ENCODE results near the gene RAC2.

Gene RAC2

DNA sequence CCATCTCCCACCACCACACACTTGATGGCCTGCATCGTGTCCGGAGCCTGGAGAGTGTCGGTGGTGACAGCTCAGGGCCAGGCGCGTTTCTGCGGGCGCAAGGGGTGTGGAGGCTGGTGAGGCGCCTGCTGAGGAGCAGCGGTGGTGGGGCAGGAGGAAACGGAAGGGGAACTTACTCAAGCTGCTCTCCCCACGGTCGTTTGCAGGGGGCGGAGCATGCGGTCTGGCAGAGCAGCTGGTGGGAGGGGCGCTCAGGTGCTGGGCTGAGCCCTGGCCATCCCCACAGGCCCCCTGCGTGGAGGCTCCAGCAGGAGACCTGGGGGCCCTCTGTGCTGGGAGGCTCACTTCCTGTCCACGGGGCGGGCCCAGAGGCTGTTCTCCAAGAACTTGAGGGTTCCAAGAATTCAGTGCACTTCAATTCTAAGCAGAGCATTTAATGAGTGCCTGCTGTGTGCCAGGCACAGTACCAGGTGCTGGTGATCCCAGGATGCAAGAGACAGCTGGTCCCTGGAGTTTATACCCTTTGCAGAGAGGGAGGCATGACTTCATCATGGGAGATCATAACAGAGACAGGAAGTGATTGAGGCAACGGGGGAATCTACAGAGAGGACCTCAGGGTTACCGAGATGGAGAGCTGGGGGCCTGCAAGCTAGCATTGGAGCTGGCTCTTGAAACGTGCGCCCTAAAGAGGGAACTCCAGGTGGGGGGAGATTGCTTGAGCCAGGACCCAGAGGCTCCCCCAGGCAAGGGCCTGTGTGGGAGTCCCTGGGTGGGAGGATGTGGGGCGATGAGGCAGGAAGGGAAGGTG is at the start of gene RAC2:
Gene RAC2, minus strand, starts transcription at position 156 of the 808 bp plus-strand sequence. Its CDS starts 121 bp downstream, at position 35.
- DNase-seq = peak in 8 of 14 donors; percentile 5 to 54 (median 18)

DNA sequence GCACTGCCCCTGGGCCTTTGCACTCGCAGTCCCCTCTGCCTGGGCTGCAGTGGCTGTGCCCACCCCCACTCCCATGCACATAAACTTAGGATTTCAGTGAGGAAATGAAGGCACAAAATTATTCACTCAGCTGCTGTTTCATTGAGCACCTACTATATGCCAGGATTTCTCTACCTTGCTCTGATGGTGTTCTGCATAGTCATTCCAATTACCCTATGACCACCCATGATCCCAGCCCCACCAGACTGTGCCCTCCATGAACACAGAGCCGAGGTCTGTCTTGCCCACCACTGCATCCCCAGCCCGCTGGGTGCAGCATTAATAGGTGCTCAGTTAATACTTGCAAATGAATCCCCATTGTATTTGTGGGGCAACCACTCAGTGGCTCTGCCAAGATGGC is 49.1 kb upstream of the RAC2 start:
- no peak for DNase-seq

DNA sequence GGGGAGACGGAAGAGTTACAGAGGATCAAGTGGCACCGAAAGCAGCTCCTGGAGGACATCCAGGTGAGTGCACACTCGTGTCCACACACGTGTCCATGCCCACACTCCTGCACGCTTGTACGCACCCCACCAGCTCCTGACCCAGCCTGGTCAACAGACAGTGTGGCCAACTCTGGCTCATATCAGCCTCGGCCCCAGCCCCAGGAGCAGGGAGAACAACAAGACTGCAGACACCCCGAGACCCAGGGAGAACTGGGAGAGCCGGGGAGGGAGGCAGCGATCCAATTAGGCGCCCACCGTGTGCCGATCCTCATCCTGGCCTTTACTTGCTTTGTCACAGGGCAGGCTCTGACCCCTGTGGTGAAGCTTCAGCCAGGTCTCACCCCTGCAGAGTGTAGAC is 48.6 kb upstream of the RAC2 start:
- DNase-seq = no peak

DNA sequence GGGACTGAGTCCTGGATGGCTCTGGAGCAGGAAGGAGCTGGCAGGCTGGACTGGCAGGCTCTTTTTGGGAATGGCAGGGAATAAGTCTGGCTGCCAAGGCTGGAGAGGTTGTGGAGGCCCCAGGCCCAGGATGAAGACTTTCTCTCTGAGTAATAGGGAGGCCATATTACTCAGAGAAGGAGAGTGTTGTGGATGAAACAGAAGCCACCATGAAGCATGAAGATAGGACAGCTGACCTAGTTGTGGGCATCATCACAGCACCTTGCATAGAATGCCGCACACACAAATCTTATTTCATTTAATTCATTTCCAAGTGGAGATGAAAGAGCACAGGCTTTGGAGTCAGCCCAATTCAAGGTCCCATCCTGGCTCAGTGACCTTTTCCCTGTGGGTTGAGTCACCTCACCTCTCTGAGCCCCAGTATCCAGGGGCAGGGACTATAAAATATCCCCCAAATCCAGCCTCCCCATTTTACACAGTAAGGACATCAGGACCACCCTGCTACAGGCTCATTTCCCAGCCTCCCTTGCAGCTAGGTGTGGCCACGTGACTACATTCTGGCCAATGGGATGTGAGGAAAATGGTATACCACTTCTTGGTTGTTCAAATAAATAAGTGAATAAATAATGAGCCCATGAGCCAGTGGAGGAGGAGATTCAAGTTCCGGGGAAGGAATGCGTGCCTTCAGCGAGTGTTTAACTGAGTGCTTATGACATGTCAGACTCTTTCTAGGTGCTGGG is 47.7 kb upstream of the RAC2 start:
- no peak for DNase-seq

DNA sequence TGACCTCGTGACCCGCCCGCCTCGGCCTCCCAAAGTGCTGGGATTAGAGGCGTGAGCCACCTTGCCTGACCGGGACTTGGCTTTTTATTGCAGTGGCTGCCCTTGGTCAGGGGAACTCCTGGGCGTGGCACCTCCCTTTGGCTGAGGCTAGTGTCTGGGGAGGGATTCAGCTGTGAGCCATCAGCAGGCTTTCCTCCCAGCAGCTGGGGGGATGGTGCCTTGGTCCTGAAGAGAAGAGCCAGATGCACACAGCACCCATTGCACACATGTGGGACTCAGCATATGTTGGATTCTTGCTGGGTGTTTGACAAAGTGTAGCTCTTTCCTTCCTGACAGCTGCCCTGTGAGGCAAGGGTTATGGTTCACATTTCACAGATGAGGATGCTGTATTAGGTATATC is 46.7 kb upstream of the RAC2 start:
- DNase-seq = no peak

DNA sequence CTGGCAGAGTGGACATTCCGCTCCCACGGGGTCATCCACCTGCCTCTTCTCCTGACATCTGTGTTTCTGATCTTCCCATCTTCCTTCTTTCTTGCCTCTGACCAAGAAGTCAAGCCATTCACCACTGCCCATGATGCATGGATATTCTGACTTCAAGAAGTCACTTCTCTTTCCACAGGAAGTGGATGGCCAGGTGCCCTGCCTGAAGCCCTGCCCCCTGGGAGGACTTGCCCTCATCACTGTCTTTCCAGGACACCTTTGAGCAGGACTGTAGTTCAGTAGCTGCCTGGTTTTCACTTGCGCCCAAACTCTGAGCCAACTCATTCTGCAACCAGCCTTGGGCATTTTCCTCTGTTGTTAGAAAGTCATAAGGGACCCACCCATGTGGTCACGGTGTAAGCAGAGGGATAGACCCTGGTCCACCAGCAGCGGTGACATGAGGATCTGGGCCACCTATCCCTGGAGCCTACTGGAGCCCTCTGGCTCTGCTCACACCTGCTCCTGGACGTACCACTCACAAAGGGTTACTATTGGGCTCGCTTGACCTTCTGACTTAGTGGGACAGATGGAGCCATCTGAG is 45.2 kb upstream of the RAC2 start:
- no peak for DNase-seq

DNA sequence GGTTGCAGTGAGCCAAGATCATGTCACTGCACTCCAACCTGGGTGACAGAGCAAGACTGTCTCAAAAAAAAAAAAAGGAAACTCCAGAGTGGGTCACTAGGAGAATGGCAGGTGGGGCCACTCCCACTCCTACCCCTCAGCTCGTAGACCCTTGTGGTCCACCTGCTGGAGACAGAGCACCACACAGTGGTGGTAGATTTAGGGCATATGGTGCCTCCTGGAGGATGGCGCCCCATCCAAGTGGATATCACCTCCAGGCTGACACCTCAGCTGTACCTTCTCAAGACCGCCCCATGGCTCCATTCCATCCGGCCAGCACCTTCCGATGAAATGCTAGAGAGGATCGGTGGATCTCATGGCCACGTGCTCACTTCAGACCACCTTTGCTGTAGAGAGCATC is 44.5 kb upstream of the RAC2 start:
- no peak for DNase-seq

DNA sequence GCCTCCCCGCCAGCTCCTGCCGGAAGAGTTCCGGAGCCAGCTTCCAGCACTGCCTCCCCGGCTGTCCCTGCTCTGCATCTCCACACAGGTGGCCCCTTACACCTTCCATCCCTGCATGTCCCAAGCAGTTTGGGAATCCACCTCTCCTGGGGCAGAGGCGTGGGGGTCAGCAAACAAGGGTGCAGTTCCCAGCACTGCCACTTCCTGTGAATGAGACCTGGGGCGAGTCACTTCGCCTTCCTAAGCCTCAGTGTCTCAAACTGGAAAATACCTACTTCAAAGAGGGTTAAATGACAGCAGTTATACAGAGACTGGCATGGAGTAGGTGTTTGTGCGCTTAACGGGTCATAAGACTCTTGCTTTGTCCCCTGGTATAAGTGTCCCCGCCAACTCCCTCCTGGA is 43.5 kb upstream of the RAC2 start:
- DNase-seq = no peak

DNA sequence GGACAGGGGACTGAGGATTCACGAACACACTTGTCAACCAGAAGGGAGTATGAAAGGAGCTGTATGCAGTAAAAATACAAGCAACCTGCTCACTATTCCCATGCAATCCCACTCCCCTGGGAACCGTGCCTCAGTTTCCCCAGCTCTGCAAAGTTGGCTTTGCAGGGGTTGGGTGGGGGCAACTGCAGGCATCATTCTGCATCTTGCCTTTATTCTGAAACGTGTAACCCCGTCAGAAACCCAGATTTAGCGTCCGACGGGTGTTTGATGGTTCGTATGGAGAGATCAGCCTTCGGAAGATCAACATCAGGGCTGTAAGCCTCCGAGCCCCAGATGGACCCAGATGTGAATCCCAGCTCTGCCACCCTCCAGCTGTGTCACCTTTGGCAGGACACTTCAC is 41.9 kb upstream of the RAC2 start:
- DNase-seq = no peak

DNA sequence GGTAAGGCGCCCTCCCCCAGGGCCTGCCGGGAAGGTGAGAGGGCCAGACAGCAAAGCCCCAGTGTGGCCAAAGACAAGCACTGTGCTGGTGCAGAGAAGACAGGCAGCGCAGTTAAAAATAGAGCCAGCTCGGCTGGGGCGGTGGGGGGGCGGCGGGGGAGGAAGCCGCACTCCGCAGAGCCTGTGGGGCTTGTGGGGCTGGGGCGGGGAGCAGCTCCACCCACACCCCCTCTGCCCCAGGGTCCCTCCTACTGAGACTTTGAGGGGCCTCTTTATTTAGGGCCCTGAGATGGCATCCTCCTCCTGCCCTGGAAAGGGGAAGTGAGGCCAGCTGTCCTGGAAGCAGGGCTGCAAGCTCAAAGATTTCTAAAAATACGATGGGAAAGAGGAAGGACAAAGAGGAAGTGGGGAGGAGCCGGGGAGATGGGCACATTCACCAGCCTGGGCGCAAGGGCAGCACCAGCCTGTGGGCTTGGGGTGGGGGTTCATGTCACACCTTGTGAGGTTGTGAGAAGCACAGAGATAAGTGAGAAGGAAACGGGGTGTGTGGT is 40.8 kb upstream of the RAC2 start:
- DNase-seq = peak in 9 of 14 donors; percentile 15 to 69 (median 55)

DNA sequence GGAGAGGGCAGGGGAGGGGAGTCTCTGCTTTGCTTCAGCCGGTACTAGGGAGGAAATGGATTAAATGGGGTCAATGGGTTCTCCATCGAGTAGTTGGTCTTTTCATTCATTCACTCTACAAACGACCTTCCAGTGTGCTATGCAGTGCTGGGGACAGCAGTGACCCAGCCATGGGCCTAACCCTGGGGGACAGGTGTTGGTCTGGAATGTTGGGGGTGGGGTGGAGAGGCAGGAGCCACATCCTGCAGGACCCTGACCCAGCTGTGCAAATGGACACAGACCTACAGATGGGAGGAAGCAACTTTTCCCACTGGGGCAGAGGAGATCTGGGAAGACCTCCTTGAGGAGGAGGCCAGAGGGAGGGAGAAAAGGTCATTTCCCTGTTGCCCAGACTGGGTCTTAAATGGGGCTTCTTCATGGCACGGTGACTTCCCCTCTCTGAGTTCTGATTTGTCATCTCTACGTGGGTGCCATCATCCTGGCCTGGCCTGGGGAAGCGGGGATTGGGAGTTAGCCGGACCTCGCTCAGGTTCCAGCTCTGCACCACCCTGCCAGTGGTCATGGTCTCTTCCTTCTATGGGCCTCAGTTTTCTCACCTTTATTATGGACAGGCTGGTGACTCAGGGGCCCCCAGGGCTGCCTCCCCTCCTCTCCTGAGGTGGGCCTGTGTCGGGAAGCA is 40.2 kb upstream of the RAC2 start:
- DNase-seq = no peak

DNA sequence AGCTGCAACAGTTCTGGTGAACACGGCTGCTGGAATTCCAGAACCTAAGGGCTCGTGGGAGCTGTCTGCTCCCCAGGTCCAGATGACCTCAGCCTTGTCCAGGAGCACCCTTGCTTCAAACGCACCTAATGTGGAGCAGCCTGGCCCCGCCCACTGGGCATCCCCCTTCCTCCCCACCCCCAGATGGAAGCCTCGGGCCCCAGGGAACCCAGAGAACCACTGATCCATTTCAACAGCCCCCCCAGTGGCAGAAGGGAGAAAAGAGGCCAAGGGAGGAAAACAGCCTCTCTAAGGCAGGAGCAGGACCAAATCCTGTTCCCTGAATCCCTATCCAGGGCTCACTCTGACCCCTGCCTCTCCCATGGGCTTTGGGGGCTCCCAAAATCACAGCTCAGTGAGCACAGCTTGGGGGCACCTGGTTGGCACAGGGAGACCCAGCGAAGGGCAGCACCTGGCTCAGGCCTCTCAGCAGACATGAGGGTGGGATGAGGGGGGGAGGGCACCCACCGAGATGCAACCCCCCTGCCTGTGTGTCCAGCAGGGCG is 39.4 kb upstream of the RAC2 start:
- peak in 1 of 14 donors; percentile 55 for DNase-seq

DNA sequence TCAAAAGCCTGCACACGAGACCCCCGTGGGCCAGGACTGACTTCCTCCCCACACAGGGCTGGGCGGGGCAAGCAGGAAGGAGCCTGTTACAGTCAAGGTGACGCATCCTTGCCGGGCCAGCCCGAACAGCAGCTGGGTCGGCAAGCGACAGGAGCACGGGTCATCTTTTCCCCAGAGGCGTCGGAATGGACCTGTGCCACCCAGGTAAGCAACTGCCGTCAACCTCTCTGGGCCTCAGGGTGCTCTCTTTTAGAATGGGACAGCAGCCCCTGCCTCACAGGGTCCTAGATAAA is 38.3 kb upstream of the RAC2 start, which contains the start of gene CYTH4:
Gene CYTH4, plus strand, starts transcription at position 124 of the 293 bp plus-strand sequence. Its CDS starts 62 bp downstream, at position 186.
- DNase-seq = peak in 3 of 14 donors; percentile 9 to 44 (median 13)

DNA sequence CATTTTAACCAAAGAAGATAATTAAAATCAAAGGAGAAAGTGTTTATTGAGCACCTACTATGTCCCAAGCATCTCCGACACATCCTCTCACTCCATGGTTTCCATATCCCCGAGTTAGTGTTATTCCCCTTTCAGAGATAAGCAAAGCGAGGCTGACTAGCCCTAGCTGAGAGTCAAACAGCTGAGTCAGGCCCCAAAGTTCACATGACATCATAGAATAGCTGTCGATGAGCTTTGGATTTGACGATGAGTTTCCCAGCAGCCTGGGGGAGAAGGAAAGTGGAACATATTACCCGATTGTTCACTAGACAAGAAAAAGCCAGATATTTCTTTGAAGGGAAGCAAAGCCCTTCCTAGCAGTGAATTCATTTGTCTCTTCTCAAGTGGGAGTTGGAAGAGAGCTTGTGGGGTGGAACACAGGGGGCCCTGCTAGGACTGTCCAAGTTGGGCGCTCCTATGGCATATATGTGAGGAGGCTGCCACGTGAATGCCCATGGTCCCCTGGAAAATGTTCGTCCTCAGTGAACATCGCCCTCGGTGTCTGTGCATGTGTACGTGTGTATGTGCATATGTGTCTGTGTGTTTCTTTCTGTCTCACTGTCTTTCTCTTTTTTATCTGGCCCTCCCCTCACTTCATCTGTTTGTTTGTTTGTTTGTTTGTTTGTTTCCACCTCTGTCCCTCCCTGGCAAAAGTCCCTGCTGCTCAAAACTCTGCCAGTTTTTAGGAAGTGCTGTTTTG is 37.7 kb upstream of the RAC2 start:
- DNase-seq = no peak

DNA sequence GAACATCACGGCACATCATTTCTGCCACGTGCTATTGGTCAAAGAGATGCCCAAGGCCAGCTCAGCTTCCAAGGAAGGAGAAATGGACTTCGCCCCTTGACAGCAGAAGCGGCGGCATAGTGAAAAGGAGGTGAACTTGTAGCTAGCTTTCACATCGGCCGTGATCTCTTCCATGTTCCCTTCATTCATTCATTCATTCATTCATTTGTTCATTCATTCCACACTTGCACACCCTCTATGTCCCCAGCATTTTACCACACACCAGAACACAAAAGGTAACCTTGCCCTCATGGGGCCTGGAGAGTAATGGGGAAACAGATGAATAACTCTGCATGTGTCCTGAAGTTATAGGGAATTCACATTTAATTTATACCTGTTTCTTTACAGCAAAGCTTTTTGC is 37.1 kb upstream of the RAC2 start:
- DNase-seq = no peak

DNA sequence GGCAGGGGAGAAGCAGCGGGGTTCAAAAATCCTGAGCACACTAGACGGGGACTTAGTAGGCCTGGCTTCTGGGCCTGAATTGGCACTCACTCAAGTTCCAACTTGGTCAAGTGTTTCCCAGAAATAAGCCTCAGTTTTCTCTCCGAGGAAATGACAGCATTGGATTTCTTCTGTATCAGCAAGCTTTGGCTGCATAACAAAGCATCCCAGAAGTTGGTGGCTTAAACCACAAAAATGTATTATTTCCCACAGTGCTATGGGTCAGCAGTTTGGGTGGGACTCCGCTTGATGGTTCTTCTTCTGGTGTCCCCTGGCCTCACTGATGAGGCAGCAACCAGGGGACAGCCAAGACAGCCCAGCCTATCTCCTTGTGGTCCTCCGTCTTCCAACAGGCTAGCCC is 36.6 kb upstream of the RAC2 start:
- no peak for DNase-seq

DNA sequence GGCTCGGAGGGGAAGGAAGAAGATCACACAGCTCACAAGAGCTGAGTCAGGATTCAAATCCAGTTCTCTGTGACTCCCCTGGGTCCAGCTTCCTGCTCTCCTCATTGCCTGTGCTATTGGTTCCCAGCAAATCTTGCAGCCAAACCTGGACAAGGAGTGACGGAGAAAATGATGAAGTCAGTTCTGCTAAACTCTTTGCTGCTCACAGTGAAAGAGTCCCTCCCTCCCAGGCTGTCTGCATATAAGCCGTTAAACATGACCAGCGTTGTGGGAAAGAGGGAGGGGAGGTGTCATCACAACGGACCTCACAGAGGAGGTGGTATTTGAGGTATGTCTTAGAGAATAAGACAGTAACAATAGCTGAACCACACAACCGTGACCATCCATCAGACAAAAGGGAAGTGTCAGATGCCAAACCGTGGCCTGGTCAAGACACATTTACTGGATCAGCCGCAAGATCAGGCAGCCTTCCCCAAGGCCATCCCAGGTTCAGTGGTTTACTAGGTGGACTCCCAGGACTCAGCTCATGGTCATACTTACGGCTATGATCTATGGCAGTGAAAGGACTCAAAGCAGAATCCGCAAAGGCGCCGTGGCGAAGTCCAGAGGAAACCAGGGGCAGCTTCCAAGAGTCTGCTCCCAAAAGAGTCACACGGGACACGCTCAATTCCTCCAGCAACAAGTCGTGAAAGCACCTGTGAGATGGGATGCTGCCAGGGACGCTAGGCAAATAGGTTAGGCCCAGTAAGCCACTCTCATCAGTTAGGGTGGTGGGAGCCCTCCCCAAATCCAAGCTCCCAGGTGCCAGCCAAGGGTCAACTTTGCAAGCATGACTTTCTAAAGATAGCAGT is 35.5 kb upstream of the RAC2 start:
- no peak for DNase-seq

DNA sequence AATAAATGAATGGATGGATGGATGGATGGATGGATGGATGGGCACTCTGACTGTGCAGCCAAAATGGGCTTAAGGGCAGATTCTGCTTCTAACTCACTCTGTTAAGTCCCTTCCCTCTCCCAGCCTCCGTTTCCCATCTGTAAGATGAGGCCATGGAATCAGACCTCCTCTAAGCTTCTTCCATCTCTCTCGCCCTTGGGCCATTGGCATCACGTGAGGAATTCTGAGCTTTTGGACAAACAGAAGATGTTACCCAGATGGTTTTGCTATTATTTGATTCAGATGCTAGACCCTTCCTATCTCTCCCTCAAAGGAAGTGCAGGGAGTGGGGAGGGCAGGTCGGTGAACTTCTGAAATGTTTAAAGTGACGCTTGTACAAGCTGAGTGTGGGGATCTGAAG is 34.2 kb upstream of the RAC2 start:
- DNase-seq = no peak

DNA sequence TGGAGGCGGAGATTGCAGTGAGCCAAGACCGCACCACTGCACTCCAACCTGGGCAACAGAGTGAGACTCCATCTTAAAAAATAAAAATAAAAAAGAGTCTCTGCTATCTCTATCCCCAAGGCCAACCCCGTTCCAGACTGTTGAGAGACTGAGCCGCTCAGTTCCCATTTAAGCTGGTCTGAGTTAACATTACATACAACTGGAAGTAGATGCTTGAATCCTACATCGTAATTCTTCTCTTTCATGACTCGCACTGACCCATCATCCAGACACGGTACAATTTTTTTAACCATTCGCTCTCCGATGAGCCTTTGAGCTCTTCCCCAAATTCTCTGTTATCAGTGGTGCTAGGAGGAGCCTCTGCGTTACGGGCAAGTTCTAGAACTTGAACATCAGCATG is 33.3 kb upstream of the RAC2 start:
- DNase-seq = no peak

DNA sequence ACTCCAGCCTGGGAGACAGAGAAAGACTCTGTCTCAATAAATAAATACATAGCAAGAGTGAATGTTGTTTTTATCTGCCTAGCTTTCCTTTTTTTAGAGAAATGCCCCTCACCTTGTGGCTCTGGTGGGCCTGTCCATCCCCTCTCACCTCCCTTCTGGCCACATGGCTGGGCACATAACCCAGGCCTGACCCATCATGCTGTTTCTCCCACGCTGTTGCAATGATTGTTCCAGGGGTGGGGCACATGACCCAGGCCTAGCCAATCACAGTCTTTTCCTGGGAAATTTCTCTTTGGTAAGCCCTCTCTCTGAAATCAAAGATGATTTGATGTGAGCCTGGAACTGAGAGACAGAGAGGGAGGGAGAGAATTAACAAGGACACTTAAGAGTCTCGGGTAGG is 32.7 kb upstream of the RAC2 start:
- no peak for DNase-seq

DNA sequence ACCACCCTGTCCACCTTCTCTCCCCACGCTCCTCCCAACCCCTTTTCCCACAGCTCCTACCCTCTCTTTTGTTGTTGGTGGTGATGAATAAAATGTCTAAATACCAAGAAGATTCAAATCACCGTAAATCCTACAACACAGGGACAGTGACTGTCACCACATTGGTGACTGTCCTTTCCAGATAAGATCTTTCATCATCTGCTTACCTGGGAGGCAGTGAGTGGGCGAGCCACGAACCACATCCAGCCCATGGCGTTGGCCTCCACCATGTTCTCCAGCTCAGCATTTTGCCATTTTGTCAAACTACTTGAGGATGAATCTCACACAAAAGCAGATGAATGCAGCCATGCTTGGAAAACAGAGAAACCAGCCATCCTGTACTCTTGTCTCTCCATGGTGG is 31.6 kb upstream of the RAC2 start:
- DNase-seq = no peak

Data from C1 segment of cervical spinal cord (tissue), 14 donors.